Esophagus muscularis mucosa (tissue), 4 donors: Measurements from ENCODE around the gene SFTA2. TPM values are rescaled to one million over a fixed set of nuclear protein-coding genes. Genes with fewer than 3 reads are reported as not detected.

Experiments used
- DNase-seq: peaks from one replicate; pipeline ENCODE4 v3.0.0-alpha.2; 2017; ENCODE audit errors: extremely low spot score
- H3K27ac ChIP-seq, 4 donors: fragments of 200-600 bp; sonication (generic); replicated peaks in 1 of 4; 1 replicate in 3 of 4; 2 replicates in 1 of 4; pipeline ENCODE4 v1.5.1; 2016 to 2019; ENCODE audit warnings: mild to moderate bottlenecking in 1 of 4
- H3K27me3 ChIP-seq, 4 donors: fragments of 200-600 bp; sonication (generic); one replicate each; pipeline versions ENCODE4 v1.5.1 to v1.6.0; 2016 to 2019
- H3K36me3 ChIP-seq, 4 donors: fragments of 200-600 bp; sonication (generic); one replicate each; pipeline ENCODE4 v1.5.1; 2016 to 2019
- H3K4me1 ChIP-seq, 4 donors: fragments of 200-600 bp; sonication (generic); one replicate each; pipeline ENCODE4 v1.5.1; 2016 to 2019
- H3K4me3 ChIP-seq, 4 donors: fragments of 200-600 bp; sonication (generic); 1 replicate in 2 of 4; 2 replicates in 2 of 4; pipeline ENCODE4 v1.5.1; 2016 to 2019; ENCODE audit warnings: mild to moderate bottlenecking in 4 of 4, moderate library complexity in 1 of 4
- H3K9me3 ChIP-seq, 4 donors: fragments of 200-600 bp; sonication (generic); 1 replicate in 3 of 4; 2 replicates in 1 of 4; pipeline ENCODE4 v1.5.1; 2016 to 2019
- EP300 ChIP-seq: sonication (generic); formaldehyde crosslinking; IDR thresholded peaks from one replicate; pipeline ENCODE4 v1.6.1; 2017; ENCODE audit warnings: antibody characterized with exemption
- POLR2A ChIP-seq: fragments of 450-650 bp; IDR thresholded peaks from one replicate; pipeline ENCODE4 v1.6.1; 2017; ENCODE audit warnings: antibody characterized with exemption, moderate library complexity, mild to moderate bottlenecking, low read depth
- POLR2AphosphoS5 ChIP-seq, 2 donors: sonication (generic); formaldehyde crosslinking; IDR thresholded peaks; one replicate each; pipeline ENCODE4 v1.6.1; 2017; ENCODE audit warnings: antibody characterized with exemption in 2 of 2
- WGBS: methylation state at CpG from one replicate; pipeline ENCODE4 v1.1.5; 2018; 5-methylcytosine and 5-hydroxymethylcytosine counted together
- intact Hi-C: fragments of 100-400 bp; cut with DNase I; formaldehyde crosslinking; loops from one replicate; pipeline ENCODE4 v1.15.1; 2023
- total RNA-seq, 4 donors: library from RNA; depleted of rRNA; stranded (reverse); fragments of >200 nt; gene quantifications; one replicate each; pipeline versions ENCODE4 v1.1.0 to v1.2.1, GENCODE V29; 2016
- TF ChIP-seq, protein P1 (sequence below), 3 experiments: fragments of 200-600 bp in 2 of 3; fragments of 450-650 bp in 1 of 3; sonication (generic) in 2 of 3; IDR thresholded peaks; one replicate each; pipeline ENCODE4 v1.5.1; 2017 to 2019; ENCODE audit warnings: antibody characterized with exemption in 3 of 3, mild to moderate bottlenecking in 2 of 3, moderate library complexity in 1 of 3

Gene SFTA2
- total RNA-seq, 4 donors from 2014 or later: 1.1 TPM; not detected in 3

GRCh38 chr6:30897882-30898281 is 34.1 kb downstream of the SFTA2 start:
- Histone ChIP-seq H3K4me1 (no peaks in the 10 kb centered on the region), H3K27me3 (no peaks in the 10 kb centered on the region), H3K9me3 (no peaks in the 10 kb centered on the region), H3K27ac (no peak overlapping the region), H3K36me3 (peaks cover 36 to 71% (median 68%) of the 10 kb centered on the region in 4 donors), H3K4me3 (no peak overlapping the region)
- intact Hi-C loops: no loop called here
- whole genome bisulfite sequencing: 80% methylated on average over 2 of the region's 16 CpGs
- TF ChIP-seq, protein P1, sequence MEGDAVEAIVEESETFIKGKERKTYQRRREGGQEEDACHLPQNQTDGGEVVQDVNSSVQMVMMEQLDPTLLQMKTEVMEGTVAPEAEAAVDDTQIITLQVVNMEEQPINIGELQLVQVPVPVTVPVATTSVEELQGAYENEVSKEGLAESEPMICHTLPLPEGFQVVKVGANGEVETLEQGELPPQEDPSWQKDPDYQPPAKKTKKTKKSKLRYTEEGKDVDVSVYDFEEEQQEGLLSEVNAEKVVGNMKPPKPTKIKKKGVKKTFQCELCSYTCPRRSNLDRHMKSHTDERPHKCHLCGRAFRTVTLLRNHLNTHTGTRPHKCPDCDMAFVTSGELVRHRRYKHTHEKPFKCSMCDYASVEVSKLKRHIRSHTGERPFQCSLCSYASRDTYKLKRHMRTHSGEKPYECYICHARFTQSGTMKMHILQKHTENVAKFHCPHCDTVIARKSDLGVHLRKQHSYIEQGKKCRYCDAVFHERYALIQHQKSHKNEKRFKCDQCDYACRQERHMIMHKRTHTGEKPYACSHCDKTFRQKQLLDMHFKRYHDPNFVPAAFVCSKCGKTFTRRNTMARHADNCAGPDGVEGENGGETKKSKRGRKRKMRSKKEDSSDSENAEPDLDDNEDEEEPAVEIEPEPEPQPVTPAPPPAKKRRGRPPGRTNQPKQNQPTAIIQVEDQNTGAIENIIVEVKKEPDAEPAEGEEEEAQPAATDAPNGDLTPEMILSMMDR (IDR thresholded peaks at IDR 0.05): no peak
- TF ChIP-seq POLR2AphosphoS5 (IDR thresholded peaks at IDR 0.05) (no peak), POLR2A (no peak), EP300 (no peak)
- no peak for DNase-seq

- Histone ChIP-seq H3K4me3 (no peak overlapping the region), H3K27me3 (no peaks in the 10 kb centered on the region), H3K36me3 (peaks cover 36 to 85% (median 79%) of the 10 kb centered on the region in 4 donors), H3K9me3 (no peaks in the 10 kb centered on the region), H3K27ac (no peak overlapping the region), H3K4me1 (no peaks in the 10 kb centered on the region)
- TF ChIP-seq, protein P1 (IDR thresholded peaks at IDR 0.05): no peak
- no peak for TF ChIP-seq POLR2A
- TF ChIP-seq POLR2AphosphoS5 (IDR thresholded peaks at IDR 0.05): no peak
- no peak for TF ChIP-seq EP300
- 98% methylated on average over 6 of the region's 13 CpGs for WGBS
- no peak for DNase-seq
- intact Hi-C loops: no loop called here
These were observed 35.4 kb downstream of the SFTA2 start for GRCh38 chr6:30896541-30896940.

GRCh38 chr6:30895343-30895742 is 36.6 kb downstream of the SFTA2 start:
- TF ChIP-seq POLR2AphosphoS5 (IDR thresholded peaks at IDR 0.05) (no peak), POLR2A (no peak), EP300 (no peak)
- intact Hi-C loops: no loop called here
- Histone ChIP-seq H3K27ac (no peak overlapping the region), H3K27me3 (no peaks in the 10 kb centered on the region), H3K36me3 (peaks cover 36 to 94% (median 86%) of the 10 kb centered on the region in 4 donors), H3K9me3 (no peaks in the 10 kb centered on the region), H3K4me3 (no peak overlapping the region), H3K4me1 (peaks cover 0 to 6% (median 2%) of the 10 kb centered on the region in 4 donors)
- no peak for DNase-seq
- 88% methylated on average over 10 of the region's 10 CpGs for WGBS

DNA sequence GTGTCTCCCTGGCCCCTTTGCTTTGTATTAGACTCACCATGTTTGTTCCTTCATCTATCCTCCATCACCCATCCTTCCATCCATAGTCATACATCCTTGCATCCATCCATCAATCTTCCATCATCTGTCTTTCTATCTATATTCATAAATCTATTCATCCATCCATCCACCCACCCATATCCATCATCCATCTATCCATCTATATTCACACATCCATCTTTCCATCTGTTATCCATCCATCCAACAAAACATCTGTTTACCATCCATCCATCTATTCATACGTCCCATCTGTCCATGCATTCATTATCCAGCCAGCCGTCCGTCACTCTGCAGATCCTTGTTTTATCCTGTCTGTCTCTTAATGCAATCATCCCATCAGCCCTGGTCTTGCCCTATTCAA is 37.0 kb downstream of the SFTA2 start:
- TF ChIP-seq POLR2AphosphoS5 (IDR thresholded peaks at IDR 0.05): no peak
- TF ChIP-seq, protein P1 (IDR thresholded peaks at IDR 0.05): no peak
- TF ChIP-seq EP300: no peak
- no peak for TF ChIP-seq POLR2A
- H3K36me3 ChIP-seq: peaks cover 36 to 98% (median 87%) of the 10 kb centered on the region in 4 donors
- WGBS: 91% methylated on average over 3 of the region's 3 CpGs
- no peaks in the 10 kb centered on the region for H3K9me3 ChIP-seq
- no peaks in the 10 kb centered on the region for H3K27me3 ChIP-seq
- H3K4me3 ChIP-seq: no peak overlapping the region
- peaks cover 0 to 10% (median 4%) of the 10 kb centered on the region in 4 donors for H3K4me1 ChIP-seq
- no peak overlapping the region for H3K27ac ChIP-seq
- intact Hi-C loops: no loop called here
- DNase-seq: no peak

DNA sequence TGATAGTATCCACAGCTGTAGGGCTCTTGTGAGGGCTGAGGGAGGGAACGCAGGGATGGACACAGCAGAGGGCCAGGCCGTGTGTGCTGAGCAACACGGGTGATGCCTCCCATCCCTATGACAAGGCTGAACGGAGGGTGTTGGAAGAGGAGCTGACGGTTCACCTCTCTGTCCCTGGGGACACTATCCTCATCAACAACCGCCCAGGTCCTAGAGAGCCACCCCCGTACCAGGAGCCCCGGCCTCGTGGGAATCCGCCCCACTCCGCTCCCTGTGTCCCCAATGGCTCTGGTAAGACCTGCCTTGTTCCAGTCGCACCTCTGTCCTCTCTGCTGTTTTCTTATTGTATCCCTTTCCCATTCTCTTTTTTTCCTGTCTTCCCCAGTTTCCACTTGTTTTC is 37.6 kb downstream of the SFTA2 start:
- no peak for DNase-seq
- TF ChIP-seq POLR2A (no peak), POLR2AphosphoS5 (IDR thresholded peaks at IDR 0.05) (no peak), EP300 (no peak)
- TF ChIP-seq, protein P1 (IDR thresholded peaks at IDR 0.05): no peak
- intact Hi-C loops: no loop called here
- no peak overlapping the region for H3K4me3 ChIP-seq
- 93% methylated on average over 12 of the region's 12 CpGs for WGBS
- H3K9me3 ChIP-seq: no peaks in the 10 kb centered on the region
- H3K27me3 ChIP-seq: no peaks in the 10 kb centered on the region
- peaks cover 0 to 14% (median 6%) of the 10 kb centered on the region in 4 donors for H3K4me1 ChIP-seq
- H3K27ac ChIP-seq: no peak overlapping the region
- peaks cover 34 to 98% (median 87%) of the 10 kb centered on the region in 4 donors for H3K36me3 ChIP-seq
